Lung microvascular endothelial cell (primary cell): Measurements from ENCODE around the gene RNF217. TPM values are rescaled to one million over a fixed set of nuclear protein-coding genes. Genes with fewer than 3 reads are reported as not detected.
"Not testable (repeated sequence)": the region's sequence is repeated elsewhere in the genome, so short reads cannot be mapped to it uniquely, and the experiment has no call there.

Source experiments
- DNase-seq, 2 donors: peaks; one replicate each; pipeline versions ENCODE4 v3.0.0 to v3.0.0-alpha.2; 2010; ENCODE audit warnings: low read depth in 2 of 2
- total RNA-seq: library from RNA; depleted of rRNA; stranded (reverse); fragments of >200 nt; gene quantifications from 2 replicates; pipeline ENCODE4 v1.2.1, GENCODE V29; 2014

The RNF217 gene
- total RNA-seq, 1 donor from 2014 or later: 19.4 TPM

- DNase-seq: no peak
Measured at GRCh38 chr6:125050663-125051318, 88.6 kb downstream of the RNF217 start.

GRCh38 chr6:125053809-125054208 is 91.6 kb downstream of the RNF217 start:
- no peak for DNase-seq

- no peak for DNase-seq
Measured at GRCh38 chr6:125054331-125054730, 92.1 kb downstream of the RNF217 start.

- DNase-seq: no peak
Measured at GRCh38 chr6:125057392-125058246, 95.4 kb downstream of the RNF217 start.

GRCh38 chr6:125058546-125058945 is 96.3 kb downstream of the RNF217 start:
- no peak for DNase-seq

GRCh38 chr6:125063307-125063706 is 101.1 kb downstream of the RNF217 start:
- DNase-seq: no peak

GRCh38 chr6:125066140-125066539 is 103.9 kb downstream of the RNF217 start:
- DNase-seq: no peak

GRCh38 chr6:125066964-125067363 is 104.7 kb downstream of the RNF217 start:
- peak in 1 of 2 donors; percentile 18 for DNase-seq

- DNase-seq: no peak
Measured at GRCh38 chr6:125067552-125067951, 105.3 kb downstream of the RNF217 start.

- no peak for DNase-seq
Measured at GRCh38 chr6:125073071-125073470, 110.8 kb downstream of the RNF217 start.

GRCh38 chr6:125074120-125074519 is 111.9 kb downstream of the RNF217 start:
- no peak for DNase-seq

- not testable (repeated sequence) for DNase-seq
Measured at GRCh38 chr6:125075073-125075472, 112.8 kb downstream of the RNF217 start.

- no peak for DNase-seq
Measured at GRCh38 chr6:125075741-125076481, 113.7 kb downstream of the RNF217 start.

- DNase-seq: no peak
Measured at GRCh38 chr6:125076482-125076742, 114.2 kb downstream of the RNF217 start.

GRCh38 chr6:125077453-125077852 is 115.2 kb downstream of the RNF217 start:
- no peak for DNase-seq

GRCh38 chr6:125078602-125079321 is 116.5 kb downstream of the RNF217 start:
- no peak for DNase-seq

- no peak for DNase-seq
Measured at GRCh38 chr6:125082908-125083683, 120.9 kb downstream of the RNF217 start.

GRCh38 chr6:125083684-125083990 is 121.4 kb downstream of the RNF217 start:
- no peak for DNase-seq

- DNase-seq: no peak
Measured at GRCh38 chr6:125086716-125087115, 124.5 kb downstream of the RNF217 start.

- no peak for DNase-seq
Measured at GRCh38 chr6:125088963-125089362, 126.7 kb downstream of the RNF217 start.

GRCh38 chr6:125094563-125094962 is 132.3 kb downstream of the RNF217 start:
- DNase-seq: peak in 1 of 2 donors; percentile 15
